HepG2 (cell line): ENCODE measurements around the gene VIPR1. TPM values are rescaled to one million over a fixed set of nuclear protein-coding genes. Genes with fewer than 3 reads are reported as not detected.

Experiments
- ATAC-seq: fragments of 200-7000 bp; cut with Tn5 transposase; 3 replicates; pipeline ENCODE4 v1.9.1; 2020; ENCODE audit warnings: mild to moderate bottlenecking, moderate library complexity
- BruUV-seq: library from RNA; stranded (reverse); fragments of 400-500 nt; replicated peaks from 2 replicates; lab custom pipeline; 2021; lab: Mats Ljungman, UMichigan
- CTCF ChIA-PET: fragments of 300-600 bp; formaldehyde crosslinking; extraction: SDS; loops from one replicate; lab custom pipeline; 2021; ENCODE audit warnings: low total read pairs, inconsistent platforms, low intra/inter-chr PET ratio; lab: Yijun Ruan, JAX
- POLR2A ChIA-PET: fragments of 350-600 bp; sonication (Branson Sonifier 250); formaldehyde crosslinking; loops from one replicate; lab custom pipeline; 2020; ENCODE audit warnings: antibody characterized with exemption, inconsistent platforms; lab: Yijun Ruan, JAX
- DNase-seq: peaks from one replicate; pipeline ENCODE4 v3.0.0-alpha.2; 2015; ENCODE audit warnings: low spot score
- FAIRE-seq: peaks from 3 replicates; lab custom pipeline; 2011; peaks lifted over from hg19 to GRCh38; lab: Jason Lieb, UNC
- H2AFZ ChIP-seq: one replicate; pipeline ENCODE4 v1.6.1; 2011; ENCODE audit warnings: low read length, inconsistent platforms
- H3K27ac ChIP-seq: fragments of 300-600 bp; 3 replicates; pipeline ENCODE4 v1.8.0; 2011; ENCODE audit warnings: mixed run types, mild to moderate bottlenecking, mixed read lengths, low read length, inconsistent platforms; ENCODE audit not compliant: insufficient read depth; ENCODE audit errors: extremely low read length
- H3K27me3 ChIP-seq, 2 experiments: fragments of 200-600 bp in 1 of 2; 2 replicates in 1 of 2; 3 replicates in 1 of 2; pipeline versions ENCODE4 v1.6.0 to v1.8.0; 2011; ENCODE audit warnings: low read length in 2 of 2, mild to moderate bottlenecking in 2 of 2, moderate library complexity in 2 of 2, inconsistent platforms in 1 of 2; ENCODE audit not compliant: insufficient read depth in 2 of 2, control insufficient read depth in 1 of 2
- H3K36me3 ChIP-seq, 2 experiments: fragments of 200-600 bp in 1 of 2; replicated peaks in 1 of 2; 2 replicates in 1 of 2; 3 replicates in 1 of 2; pipeline versions ENCODE4 v1.5.1 to v1.8.0; 2011; ENCODE audit warnings: low read length in 2 of 2, inconsistent platforms in 1 of 2; ENCODE audit not compliant: insufficient read depth in 2 of 2, control insufficient read depth in 1 of 2
- H3K4me1 ChIP-seq: 2 replicates; pipeline ENCODE4 v1.5.1; 2012; ENCODE audit warnings: low read length, inconsistent platforms; ENCODE audit not compliant: insufficient read depth
- H3K4me2 ChIP-seq: 2 replicates; pipeline ENCODE4 v1.6.0; 2011; ENCODE audit warnings: low read depth, low read length, inconsistent platforms
- H3K4me3 ChIP-seq, 3 experiments: fragments of 200-600 bp in 1 of 3; sonication (generic), shearing (Covaris generic) in 1 of 3; replicated peaks in 1 of 3; 2 replicates each; pipeline ENCODE4 v1.5.1; 2011 to 2016; ENCODE audit warnings: low read length in 3 of 3, inconsistent platforms in 2 of 3, low read depth in 2 of 3, mild to moderate bottlenecking in 2 of 3, control low read depth in 1 of 3, mixed read lengths in 1 of 3; ENCODE audit not compliant: insufficient read depth in 1 of 3
- H3K79me2 ChIP-seq: one replicate; pipeline ENCODE4 v1.6.1; 2011; ENCODE audit warnings: low read length, inconsistent platforms; ENCODE audit not compliant: insufficient read depth
- H3K9ac ChIP-seq: 2 replicates; pipeline ENCODE4 v1.6.0; 2011; ENCODE audit warnings: mild to moderate bottlenecking, low read depth, low read length, inconsistent platforms; ENCODE audit not compliant: insufficient read depth
- H3K9me3 ChIP-seq: 2 replicates; pipeline ENCODE4 v1.5.1; 2012; ENCODE audit warnings: mild to moderate bottlenecking, low read length
- H4K20me1 ChIP-seq: 2 replicates; pipeline ENCODE4 v1.6.0; 2011; ENCODE audit warnings: inconsistent platforms, mild to moderate bottlenecking, low read length, moderate library complexity; ENCODE audit not compliant: insufficient read depth
- CCAR2 ChIP-seq: fragments of 200-400 bp; formaldehyde crosslinking; optimal IDR thresholded peaks from 2 replicates; pipeline ENCODE3; 2018; ENCODE audit warnings: low read depth, mild to moderate bottlenecking, low read length, moderate library complexity
- FOXO1 ChIP-seq: sonication (generic); formaldehyde crosslinking; IDR thresholded peaks from 2 replicates; pipeline ENCODE4 v1.4.0; 2020; ENCODE audit warnings: missing genetic modification reagents
- HNRNPK ChIP-seq: fragments of 200-400 bp; formaldehyde crosslinking; IDR thresholded peaks from 2 replicates; pipeline ENCODE4 v1.6.1; 2018; ENCODE audit warnings: low read length, low read depth, moderate library complexity, mild to moderate bottlenecking; ENCODE audit not compliant: poor library complexity, severe bottlenecking
- KLF11 ChIP-seq: IDR thresholded peaks from 2 replicates; pipeline ENCODE4 v1.6.1; 2016; ENCODE audit warnings: missing compliant biosample characterization
- REL ChIP-seq: sonication (generic); formaldehyde crosslinking; conservative IDR thresholded peaks from 2 replicates; pipeline ENCODE4 v1.8.0; 2022; ENCODE audit warnings: mild to moderate bottlenecking, missing genetic modification reagents, moderate library complexity
- TMF1 ChIP-seq: sonication (generic); formaldehyde crosslinking; IDR thresholded peaks from 2 replicates; pipeline ENCODE4 v1.8.1; 2022; ENCODE audit warnings: low read depth, missing genetic modification reagents
- ZMAT3 ChIP-seq: sonication (generic); formaldehyde crosslinking; conservative IDR thresholded peaks from 2 replicates; pipeline ENCODE4 v1.7.0; 2021; ENCODE audit warnings: missing genetic modification reagents
- ZNF644 ChIP-seq: IDR thresholded peaks from 2 replicates; pipeline ENCODE4 v1.6.1; 2016; ENCODE audit warnings: low read depth
- ZNF687 ChIP-seq: sonication (generic); formaldehyde crosslinking; IDR thresholded peaks from 2 replicates; pipeline ENCODE4 v1.5.1; 2020; ENCODE audit warnings: mild to moderate bottlenecking, missing genetic modification reagents, moderate library complexity
- WGBS: methylation state at CpG from one replicate; pipeline ENCODE4 v1.1.6; 2017; ENCODE audit warnings: low lambda C conversion rate; 5-methylcytosine and 5-hydroxymethylcytosine counted together
- in situ Hi-C: cut with HindIII; loops from 2 replicates; pipeline ENCODE4 v1.10.0; 2017; ENCODE audit warnings: low pct_unique_long_range_greater_than_20kb; ENCODE audit not compliant: extremely low pct_ligation_motif_present
- intact Hi-C: fragments of 100-400 bp; cut with micrococcal nuclease; formaldehyde crosslinking; loops from one replicate; pipeline ENCODE4 v1.10.0; 2022; ENCODE audit not compliant: unreplicated experiment
- polyA plus RNA-seq, 8 experiments: library from polyadenylated mRNA; depleted of rRNA in 3 of 8; stranded (reverse) in 7 of 8; unstranded in 1 of 8; fragments of >200 nt; fragmentation: Illumina TruSeq in 4 of 8; extraction: Trizol in 4 of 8; gene quantifications; 2 replicates each; pipeline versions ENCODE4 v1.2.1 to v1.2.3, GENCODE V29; 2011 to 2016; ENCODE audit warnings: low read depth in 4 of 8, missing spikeins in 1 of 8, mixed read lengths in 1 of 8; ENCODE audit not compliant: insufficient read depth in 1 of 8
- total RNA-seq, 5 experiments: library from RNA; depleted of rRNA; stranded (reverse); fragments of >200 nt; fragmentation: Illumina TruSeq; extraction: Trizol; gene quantifications; 2 replicates each; pipeline ENCODE4 v1.2.3, GENCODE V29; 2016; ENCODE audit warnings: low read depth in 1 of 5
- TF ChIP-seq, protein P1 (sequence below): sonication (generic); formaldehyde crosslinking; IDR thresholded peaks from 2 replicates; pipeline ENCODE4 v1.5.1; 2020; ENCODE audit warnings: missing genetic modification reagents, mild to moderate bottlenecking, borderline replicate concordance

The VIPR1 gene
- total and polyA plus RNA-seq, 2 of the 13 experiments (the other 11 are each of a cell fraction or from before 2014, with no cell fraction given), result 0.04 to 0.11 TPM

DNA sequence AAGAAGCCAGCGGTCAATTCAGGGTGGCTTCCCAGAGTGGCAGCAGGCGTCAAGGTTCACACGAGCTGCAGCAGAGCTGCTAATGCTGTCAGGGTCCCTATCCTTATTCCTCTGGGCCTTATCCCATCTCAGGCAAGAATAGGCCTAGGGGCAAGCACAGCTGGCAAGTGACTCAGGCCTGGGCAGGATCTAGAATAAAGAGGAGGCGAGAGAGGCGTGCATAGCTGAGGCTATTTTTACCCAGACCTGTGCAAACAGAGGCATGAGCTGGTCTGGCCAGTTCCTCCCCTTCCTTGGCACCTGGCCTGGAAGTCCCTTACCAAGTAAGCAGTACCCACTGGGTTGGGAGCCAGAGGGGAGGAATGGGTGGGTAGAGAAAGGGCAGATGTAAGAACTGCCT is 12.2 kb upstream of the VIPR1 start:
- no peak; the same call in 2 of the 3 replicates for ATAC-seq
- H3K4me3 ChIP-seq, result no peak overlapping the region
- POLR2A ChIA-PET, result no interaction called here
- no peak overlapping the region for H3K9ac ChIP-seq
- H3K4me1 ChIP-seq, result no peaks in the 10 kb centered on the region
- no peaks in the 10 kb centered on the region for H4K20me1 ChIP-seq
- intact Hi-C loops, result no loop called here
- FAIRE-seq, result no peak
- no peaks in the 10 kb centered on the region for H3K36me3 ChIP-seq
- CTCF ChIA-PET, result no interaction called here
- no peak overlapping the region for H3K27ac ChIP-seq
- H2AFZ ChIP-seq, result no peak overlapping the region
- H3K27me3 ChIP-seq, result peaks cover 0 to 2% of the 10 kb centered on the region in 2 experiments; a peak in 1 of 5 replicates
- no peaks in the 10 kb centered on the region for H3K9me3 ChIP-seq
- H3K4me2 ChIP-seq, result no peak overlapping the region
- no peak for TF ChIP-seq KLF11 (CRISPR knock-in tag)
- TF ChIP-seq, protein P1, sequence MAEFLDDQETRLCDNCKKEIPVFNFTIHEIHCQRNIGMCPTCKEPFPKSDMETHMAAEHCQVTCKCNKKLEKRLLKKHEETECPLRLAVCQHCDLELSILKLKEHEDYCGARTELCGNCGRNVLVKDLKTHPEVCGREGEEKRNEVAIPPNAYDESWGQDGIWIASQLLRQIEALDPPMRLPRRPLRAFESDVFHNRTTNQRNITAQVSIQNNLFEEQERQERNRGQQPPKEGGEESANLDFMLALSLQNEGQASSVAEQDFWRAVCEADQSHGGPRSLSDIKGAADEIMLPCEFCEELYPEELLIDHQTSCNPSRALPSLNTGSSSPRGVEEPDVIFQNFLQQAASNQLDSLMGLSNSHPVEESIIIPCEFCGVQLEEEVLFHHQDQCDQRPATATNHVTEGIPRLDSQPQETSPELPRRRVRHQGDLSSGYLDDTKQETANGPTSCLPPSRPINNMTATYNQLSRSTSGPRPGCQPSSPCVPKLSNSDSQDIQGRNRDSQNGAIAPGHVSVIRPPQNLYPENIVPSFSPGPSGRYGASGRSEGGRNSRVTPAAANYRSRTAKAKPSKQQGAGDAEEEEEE (CRISPR knock-in tag), result no peak
- TF ChIP-seq CCAR2, result no peak
- TF ChIP-seq ZNF687 (CRISPR knock-in tag), result no peak
- no peak for TF ChIP-seq ZNF644 (CRISPR knock-in tag)
- no peak for TF ChIP-seq TMF1 (CRISPR knock-in tag)
- TF ChIP-seq HNRNPK, result no peak
- TF ChIP-seq ZMAT3 (CRISPR knock-in tag), result no peak
- TF ChIP-seq FOXO1 (CRISPR knock-in tag), result no peak
- no peak for TF ChIP-seq REL (CRISPR knock-in tag)
- TF ChIP-seq, all 625 proteins: peak for 0
- WGBS, result 8% methylated on average over 5 of the region's 5 CpGs
- no TSS peak for BruUV-seq
- no peaks in the 10 kb centered on the region for H3K79me2 ChIP-seq
- in situ Hi-C loops, result no loop called here
- no peak for DNase-seq
